ENCODE results near the gene MANSC4.

MANSC4 gene

DNA sequence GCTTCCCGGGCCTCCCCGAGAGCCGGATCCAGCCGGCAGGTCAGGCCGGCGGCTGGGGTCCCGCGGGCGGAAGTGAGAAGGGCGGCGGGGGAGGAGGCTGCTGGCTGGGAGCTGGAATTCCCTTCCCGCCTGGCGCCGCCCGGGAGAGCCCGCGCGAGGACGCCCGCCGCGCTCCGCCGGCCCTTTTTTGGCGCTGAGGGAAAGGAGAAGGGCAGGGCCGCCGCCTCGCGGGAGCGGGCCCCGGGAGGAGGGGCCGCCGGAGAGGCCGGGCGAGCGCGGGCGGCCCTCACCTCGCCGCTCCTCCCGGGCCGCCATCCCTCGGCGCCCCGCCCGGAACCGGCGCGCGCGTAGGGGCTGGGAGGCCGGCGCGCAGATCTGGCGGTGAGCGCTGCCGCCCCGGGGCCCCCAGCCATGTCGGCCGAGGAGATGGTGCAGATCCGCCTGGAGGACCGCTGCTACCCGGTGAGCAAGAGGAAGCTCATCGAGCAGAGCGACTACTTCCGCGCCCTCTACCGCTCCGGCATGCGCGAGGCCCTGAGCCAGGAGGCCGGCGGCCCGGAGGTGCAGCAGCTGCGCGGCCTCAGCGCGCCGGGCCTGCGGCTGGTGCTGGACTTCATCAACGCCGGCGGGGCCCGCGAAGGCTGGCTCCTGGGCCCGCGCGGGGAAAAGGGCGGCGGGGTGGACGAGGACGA is at the start of gene MANSC4, which contains the start of gene KLHL42:
Gene MANSC4 (minus strand): TSS at position 317 of the 692 bp plus-strand sequence. CDS start 8,960 bp downstream, outside the sequence.
Gene KLHL42 (plus strand): TSS at position 314 of the 692 bp plus-strand sequence. CDS start 98 bp downstream, at position 412.
- DNase-seq, result peak; percentile 61 to 68

DNA sequence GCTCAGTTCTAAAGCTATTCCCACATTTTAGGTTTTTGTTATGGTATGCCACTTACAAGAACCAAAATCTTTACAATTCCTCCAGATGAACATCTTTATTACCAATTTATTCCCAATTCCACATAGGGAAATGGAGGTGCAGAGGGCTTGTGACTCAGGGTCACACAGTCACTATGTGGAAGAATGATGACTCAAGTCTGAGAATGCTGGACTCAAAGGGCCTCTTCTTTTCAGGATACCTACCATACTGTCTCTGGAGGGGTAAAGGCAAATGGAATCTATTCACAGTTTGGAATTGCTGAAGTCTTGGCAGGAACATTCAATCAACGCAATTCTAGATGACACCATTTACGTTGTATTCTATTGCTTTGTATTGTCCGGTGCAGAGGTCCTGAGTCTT is 48.2 kb upstream of the MANSC4 start:
- no peak for DNase-seq

DNA sequence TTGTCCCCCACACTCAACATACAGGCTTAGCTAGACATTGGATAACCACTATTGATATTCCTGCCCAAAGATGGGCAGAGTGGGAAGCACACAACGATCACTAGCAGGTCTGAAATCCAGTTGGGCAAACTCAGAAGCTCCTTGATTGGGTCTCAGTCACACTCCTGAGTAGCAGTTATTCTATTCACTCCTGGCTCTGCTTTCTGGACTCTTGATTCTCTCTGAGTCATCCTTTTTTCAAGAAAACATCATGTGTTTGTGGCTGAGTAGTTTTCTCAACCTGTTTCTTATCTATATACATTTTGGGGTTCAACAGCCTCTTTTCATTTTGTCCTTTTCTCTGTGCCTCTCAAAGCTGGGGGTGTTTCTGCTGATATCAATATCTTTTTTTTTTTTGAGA is 46.0 kb upstream of the MANSC4 start:
- no peak for DNase-seq

DNA sequence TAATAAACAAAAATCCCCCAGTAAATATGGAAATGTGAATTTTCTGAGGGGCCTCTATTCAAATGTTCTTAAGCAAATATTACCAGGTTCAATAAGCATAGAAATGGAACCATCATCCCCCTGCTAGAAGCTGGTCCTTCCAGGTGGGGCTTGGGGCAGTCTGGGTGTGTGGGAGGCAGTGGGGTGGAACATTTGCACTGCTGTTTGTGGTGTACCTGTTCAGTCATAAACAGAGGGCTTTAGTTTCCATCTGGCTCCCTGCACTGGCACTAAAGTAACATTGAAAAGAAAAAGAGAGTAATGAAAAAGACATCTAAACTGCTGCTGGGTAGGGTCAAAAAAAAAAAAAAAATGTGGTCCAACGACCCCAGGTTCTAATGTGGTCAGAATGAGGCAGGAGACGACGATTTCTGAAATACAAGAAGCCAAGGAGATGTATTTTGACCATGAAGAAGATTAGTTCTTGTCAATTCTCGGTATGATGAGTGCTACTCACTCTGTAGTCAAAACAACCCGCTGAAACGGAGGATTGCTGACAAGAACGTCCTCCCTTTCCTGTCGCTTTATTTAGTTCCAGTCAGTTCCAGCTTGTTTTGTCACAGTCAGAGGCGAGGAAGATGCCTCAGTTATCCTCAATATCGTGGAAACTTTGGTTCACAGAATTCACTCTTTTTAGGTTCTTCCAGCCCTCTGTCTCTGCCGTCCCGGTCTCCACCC is 44.2 kb upstream of the MANSC4 start:
- no peak for DNase-seq

DNA sequence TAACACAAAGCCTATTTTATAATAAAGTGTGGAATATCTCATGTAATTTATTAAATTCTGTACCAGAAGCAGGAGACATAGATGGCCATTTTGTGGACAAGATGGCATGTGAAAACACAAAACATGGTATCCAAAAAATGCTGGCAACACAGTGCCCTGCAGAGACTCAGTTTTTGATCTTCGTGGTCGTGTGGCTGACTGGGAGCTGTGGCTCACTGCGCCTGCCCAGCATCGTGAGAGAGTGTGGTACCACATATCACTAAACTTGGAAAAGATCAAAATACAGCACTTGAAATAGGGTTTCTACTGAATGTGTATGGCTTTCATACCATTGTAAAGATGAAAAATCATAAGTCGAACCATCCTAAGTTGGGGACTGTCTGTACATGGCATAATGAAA is 43.0 kb upstream of the MANSC4 start:
- no peak for DNase-seq

DNA sequence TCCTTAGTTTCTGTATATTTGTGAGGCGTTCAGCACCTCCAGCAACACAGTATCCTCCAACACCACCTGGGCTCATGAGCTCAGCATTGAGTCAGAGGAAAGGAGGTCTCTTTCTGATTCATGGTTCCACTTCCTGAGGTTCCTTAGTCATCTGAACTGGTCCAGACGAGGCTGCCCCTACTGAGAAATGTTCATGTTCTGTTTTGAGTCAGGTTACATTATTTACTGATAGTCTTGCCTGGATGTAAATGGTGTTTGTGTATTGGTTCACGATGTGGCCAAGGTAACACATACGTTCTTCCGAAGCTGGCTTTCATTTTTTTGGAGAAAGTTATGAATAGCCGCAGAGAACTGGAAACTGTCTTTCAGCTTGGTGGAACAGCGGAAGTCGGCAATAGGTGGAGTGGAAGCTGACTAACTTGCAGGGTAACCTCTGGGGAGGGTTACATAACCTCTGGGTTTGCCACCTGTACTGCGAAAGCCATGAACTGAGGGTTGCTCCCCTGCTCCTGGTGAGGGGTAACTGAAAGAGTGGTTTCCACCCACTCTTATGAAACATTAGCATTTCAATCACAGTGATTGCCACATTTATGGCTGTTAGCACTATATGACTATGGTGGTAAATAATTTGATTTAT is 42.2 kb upstream of the MANSC4 start:
- DNase-seq, result peak; percentile 32 to 66

DNA sequence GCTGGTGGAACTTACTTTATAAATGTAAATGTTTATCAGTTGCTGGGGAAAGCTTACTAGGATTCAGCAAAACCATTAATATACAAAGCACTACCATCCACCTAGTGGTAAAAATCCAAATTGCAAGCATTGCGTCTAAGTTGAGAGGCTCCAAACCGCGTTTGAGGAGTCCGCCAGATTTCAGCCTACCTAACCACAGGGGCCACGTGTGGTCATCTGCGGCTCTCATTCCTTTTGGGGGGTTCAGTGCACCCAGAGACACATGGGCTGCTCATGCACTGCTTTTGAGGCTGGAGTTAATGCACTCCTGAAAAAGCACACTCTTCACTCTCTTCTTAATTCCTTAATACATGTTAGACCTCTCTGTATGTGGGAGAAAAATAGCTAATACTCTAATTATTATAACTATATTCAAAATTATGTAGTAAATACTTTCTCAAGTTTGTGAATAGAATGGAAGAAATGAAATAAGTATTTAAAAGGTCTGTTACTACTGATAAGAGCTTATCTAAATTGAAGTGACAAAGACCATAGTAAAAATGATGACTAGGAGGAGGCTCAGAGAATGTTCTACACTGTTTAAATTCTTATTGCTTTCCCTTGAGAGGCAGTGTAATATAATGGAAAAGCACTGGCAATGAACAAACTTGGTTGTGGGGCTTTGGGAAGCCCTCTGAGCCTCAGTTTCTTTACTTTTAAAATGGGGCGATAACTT is 41.4 kb upstream of the MANSC4 start:
- DNase-seq, result peak; percentile 16 to 71

DNA sequence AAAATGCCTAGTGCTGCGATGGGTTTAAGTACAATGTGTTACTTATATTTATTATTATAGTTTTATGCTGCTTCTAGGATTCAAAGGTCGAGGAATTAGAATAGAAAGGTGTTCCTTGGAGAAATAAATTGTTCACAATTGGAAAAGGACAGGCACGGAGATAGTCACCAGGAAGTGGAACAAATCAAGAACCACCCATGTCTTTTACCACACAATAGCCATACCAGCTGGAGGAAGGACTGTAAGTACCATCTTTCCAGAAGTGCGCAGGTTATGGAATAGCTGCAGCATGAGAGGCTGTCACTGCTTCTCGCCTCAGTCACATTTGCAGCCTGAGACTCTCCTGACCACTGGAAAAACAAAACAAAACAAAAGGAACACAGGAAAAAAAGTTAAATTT is 40.5 kb upstream of the MANSC4 start:
- DNase-seq, result no peak

DNA sequence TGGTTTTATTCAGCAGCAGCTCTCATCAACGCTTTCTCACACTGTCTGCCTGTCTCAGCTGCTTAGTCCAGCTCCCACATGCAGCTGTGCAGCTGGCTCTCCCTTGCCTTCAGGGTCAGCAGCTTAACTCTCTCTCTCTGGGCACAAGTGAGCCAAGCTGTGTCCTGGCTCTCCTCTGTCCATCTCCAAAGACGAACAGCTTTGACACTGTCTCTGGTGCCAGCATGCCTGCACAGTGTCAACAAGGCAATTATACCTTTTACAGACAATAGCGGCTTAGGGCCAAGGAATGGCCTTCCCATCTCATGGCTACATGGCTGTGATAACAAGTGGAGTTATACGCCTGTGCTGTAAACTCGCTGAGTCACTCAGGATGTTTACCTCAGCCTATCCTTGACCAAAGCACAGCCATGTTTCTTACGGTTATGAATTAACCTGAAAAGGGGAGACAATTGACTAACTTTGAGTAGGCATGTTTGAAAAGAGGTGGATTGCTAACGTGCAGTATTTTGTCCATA is 38.4 kb upstream of the MANSC4 start:
- DNase-seq, result no peak

DNA sequence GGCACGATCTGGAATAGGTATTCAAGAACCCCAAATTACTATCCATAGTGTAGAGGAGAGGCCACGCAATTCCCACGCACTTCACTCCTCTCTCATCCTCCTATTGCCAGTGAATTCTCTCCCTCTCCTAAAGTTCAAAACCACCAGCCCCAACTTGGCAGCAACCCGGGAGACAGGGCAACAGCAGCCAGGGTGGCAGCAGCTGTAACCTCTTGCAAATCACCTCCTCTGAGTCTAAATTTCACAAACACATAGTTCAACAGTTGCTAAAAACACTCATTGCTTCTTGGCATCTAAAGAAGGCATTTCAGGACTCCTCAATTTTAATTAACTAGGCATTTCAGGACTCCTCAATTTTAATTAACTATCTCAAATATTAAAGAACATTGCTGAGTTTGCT is 37.7 kb upstream of the MANSC4 start:
- DNase-seq, result no peak

DNA sequence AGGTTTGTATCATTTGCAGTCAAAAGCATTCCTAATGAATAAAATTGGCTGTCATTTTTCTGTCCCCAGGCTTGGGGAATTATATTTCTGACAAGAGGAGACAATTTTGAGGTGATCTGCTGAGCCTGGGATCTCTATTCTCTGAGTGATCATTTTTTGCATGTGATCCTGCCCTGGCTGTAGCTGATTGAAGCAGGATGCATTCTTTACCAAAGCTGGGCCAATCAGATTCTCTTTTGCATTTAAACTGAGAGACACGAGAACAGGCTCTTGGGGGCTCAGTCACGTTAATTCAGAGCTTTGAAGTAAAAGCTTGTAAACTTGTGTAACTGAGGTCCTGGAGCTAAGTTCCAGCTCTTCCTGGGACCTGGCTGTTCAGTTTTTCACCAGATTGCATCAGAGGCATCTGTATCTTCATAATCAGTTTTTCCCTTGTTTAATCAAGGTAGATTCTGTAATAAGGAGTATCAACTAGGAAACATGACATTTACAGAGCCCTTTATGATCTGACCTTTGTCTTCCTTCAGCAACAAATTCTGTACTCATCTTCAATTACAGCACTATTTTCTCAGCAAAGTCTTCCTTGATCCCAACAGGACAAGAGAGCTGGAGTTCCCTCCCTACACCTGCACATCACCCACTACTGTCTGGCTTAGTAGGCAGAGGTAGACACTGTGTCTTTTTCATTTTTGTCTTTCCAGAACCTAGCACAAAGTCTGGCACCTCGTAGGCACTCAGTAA is 35.0 kb upstream of the MANSC4 start:
- no peak for DNase-seq

DNA sequence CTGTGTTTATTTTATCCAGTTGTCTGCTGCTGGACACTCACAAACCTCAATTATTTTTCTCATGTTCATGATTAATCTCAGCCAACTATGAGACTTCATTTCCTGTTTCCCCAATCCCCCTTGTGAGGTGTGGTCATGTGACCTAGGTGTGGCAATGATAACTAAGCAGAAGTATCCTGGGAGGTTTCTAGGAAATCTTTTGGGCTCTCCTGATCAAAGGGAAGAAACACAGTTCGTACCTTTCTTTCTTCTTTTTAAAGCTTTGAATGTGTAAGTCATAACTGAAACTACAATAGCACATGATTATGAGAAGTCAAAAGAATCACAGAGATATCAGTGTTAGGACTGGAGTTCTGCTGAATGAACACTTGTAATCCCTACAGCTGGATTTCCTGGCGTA is 34.4 kb upstream of the MANSC4 start:
- DNase-seq, result no peak

DNA sequence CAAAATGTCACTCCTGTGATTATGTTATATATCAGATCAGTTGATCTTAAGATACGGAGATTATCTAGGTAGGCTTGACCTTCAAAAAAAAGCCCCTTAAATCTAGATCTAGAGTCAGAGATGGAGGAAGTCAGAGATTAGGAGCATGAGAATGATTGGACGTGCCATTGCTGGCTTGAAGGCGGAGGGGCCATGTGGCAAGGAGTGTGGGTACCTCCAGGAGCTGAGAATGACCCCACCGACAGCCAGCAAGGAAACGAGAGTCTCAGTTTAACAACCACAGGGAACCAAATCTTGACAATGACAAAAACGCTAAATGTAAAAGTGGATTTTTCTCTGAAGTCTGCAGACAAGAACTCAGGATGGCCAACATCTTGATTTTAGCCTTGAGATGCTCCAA is 32.5 kb upstream of the MANSC4 start:
- DNase-seq, result no peak

DNA sequence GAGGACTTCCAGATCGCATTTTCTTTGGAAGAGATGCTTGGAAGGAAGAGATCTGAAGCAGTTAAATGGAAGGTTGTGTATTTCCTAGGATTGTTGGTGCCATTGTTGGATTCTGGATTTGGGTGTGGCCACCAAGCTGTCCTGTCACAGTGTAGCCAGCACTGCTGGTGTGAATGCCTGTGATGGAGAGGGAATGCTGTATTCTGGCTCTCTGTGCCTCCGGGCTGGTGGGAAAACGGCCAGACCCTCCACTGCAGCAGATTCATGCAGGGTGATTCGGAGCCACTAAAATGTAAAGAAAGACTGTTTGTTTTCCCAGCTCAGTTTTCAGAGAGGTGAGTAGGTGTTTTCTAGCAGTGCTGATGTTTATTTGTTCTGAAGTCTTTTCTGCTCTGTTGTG is 30.7 kb upstream of the MANSC4 start:
- DNase-seq, result no peak

DNA sequence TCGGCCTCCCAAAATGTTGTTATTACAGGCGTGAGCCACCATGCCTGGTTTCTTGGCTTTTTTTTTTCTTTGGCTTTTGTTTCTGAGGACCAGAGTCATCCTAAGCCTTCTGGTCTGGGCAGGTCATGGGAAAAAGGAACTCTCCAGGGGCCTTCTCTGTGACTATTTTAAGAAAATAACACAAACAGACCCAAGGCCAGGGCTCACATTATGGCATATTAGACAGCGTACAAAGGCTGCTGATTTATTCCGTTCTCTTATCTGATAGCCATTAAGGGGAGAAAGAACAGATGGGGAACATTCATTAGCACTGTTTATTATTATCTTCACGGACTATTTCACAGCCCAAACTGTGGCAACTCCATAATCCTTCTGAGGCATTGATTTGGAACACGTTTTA is 28.8 kb upstream of the MANSC4 start:
- no peak for DNase-seq

DNA sequence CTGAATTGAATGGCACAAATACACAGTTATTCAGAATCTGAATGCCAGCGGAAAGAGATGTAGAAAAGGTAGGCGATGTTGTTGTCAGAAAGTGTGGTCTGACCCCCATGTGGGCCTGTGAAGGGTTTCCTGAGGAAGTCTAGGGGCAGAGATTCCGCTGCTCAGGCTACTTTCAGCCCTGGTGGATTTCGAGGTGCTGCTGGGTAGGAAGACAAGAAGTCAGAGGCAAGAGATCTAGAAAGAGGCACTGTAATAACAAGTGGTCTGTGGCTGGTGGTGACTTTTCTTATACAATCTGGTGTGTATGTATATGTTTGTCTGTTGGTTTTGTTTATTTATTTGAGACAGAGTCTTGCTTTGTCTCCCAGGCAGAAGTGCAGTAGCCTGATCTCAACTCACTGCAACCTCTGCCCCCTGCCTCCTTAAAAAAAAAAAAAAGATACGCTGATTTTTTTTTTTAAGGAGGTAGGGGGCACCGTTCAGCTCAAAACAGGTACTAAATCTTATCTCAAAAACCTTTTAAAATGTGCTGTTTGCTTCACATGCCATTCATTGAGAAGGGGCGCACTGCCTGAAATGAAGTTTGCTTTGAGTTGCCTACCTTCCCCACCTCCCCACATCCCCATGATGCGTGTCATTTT is 27.1 kb upstream of the MANSC4 start:
- peak in 1 of 2 donors; percentile 22 for DNase-seq

DNA sequence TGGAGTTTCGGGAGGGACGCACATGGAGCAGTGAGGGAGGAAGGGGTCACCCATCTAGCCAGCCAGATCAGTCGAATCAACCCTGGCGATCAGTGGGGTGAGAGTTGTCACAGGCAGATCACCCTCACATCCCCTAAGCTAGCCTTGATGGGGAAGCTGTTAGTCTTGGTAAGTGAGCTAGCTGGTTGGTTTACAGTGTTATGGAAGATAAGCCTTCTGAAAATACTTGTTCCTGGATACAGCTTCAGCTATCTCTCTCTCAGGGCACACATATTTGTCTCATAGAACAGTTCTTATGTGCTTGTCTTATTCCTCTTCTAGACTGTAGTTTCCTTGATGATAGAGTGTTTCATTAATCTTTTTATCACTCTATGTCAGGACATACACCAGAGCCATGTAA is 26.2 kb upstream of the MANSC4 start:
- no peak for DNase-seq

DNA sequence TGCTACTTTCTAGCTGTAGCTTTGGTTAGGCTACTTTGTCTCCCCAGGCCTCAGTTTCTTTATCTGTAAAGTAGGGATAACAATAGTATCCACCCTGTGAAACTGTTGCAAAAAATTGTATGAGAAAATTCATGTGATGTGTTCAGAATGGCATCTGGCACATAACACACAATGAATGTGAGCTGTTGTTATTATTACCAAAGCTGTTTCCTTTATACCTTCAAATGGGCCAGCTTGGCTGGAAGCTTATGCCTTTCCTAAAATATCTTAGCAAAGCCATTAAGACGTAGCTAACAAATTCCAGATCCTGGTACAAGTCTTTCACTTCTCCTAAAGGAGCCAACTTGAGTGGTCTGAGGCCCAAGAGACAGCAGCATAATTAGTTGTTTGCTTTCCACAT is 25.2 kb upstream of the MANSC4 start:
- DNase-seq, result no peak

DNA sequence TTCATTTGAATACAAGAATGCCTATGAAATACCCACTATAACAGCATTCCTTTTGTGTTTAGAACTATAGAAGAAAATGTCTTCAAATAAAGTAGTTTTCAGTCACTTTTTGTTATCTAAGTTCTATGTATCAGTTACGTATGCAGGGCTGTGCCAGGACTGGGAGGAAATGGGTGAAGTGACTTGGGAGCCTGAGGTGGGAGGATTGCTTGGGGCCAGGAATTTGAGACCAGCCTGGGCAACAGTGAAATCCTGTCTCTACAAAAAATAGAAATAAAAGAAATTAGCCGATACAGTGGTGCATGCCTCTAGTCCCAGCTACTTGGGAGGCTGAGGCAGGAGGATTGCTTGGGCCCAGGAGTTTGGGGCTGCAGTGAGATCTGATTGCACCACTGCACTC is 22.9 kb upstream of the MANSC4 start:
- no peak for DNase-seq

DNA sequence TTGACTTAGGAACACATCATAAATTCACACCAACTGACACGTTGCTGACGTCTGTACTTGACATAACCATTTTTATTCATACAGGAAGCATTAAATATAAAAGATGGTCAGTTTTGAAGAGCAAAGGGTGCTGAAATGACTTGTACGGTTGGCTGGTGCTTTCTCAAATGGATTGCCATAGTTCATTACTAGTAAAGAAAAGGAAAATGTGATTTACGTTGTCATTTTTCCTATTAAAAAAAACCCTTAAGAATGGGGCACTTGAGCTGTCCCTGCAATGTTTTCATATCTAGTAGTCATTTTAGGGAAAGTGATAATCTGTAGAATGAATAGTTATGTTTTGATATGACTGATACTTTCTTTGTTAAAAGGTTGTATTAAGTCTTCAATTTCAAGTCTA is 22.5 kb upstream of the MANSC4 start:
- no peak for DNase-seq

DNA sequence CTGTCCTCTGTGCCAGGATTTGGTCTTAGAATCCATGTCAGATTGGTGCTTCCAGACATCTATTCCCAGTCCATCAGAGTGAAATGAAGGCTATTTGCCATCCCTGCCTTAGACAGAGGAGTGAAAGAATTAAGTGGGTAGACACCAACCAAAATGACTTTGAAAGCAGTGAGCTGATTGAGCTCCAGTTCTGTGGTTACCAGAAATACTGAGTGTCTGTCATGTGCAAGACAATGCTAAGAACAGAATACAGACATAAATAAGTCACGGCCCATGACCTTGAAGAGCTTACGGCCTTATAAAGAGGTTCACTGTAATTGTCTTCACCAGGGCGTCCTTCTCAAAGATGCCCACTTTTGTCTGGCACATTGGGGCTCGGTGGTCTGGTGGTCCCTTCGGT is 21.6 kb upstream of the MANSC4 start:
- no peak for DNase-seq

DNA sequence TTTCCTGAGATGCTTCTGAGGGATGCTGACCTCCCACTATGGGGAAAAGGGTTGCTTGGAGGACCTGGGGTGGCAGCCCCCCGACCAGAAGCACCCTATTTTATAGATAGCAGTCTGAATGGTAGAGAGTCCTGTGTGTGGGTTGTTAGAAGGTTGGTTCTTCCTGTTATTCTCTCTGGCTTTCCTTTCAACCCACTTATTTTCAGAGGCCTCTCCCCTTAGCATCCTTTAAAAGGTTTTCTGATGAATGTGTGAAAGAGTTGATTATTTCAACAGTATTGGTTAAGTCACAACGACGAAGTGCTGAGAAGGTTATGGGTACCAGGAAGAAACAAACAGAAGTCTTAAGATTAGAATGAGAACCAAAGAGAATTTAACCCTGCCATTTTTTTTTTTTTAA is 20.8 kb upstream of the MANSC4 start:
- no peak for DNase-seq
